Uterus (tissue), 2 donors: ENCODE measurements around the gene KDM2B.

Experiments used
- CTCF ChIP-seq, 4 experiments: fragments of 200-600 bp in 2 of 4; fragments of 450-650 bp in 2 of 4; sonication (generic) in 2 of 4; IDR thresholded peaks; one replicate each; pipeline ENCODE4 v1.5.1; 2016 to 2019; ENCODE audit warnings: antibody characterized with exemption in 4 of 4, mild to moderate bottlenecking in 2 of 4, moderate library complexity in 1 of 4
- POLR2A ChIP-seq, 2 donors: fragments of 450-650 bp; IDR thresholded peaks; one replicate each; pipeline ENCODE4 v1.6.1; 2016; ENCODE audit warnings: antibody characterized with exemption in 2 of 2, mild to moderate bottlenecking in 1 of 2, moderate library complexity in 1 of 2

- TF ChIP-seq CTCF (IDR thresholded peaks at IDR 0.05) (no peak), POLR2A (IDR thresholded peaks at IDR 0.05) (no peak)
Measured at GRCh38 chr12:121603581-121603980, 22.8 kb upstream of the KDM2B start.
